Parathyroid adenoma (tissue), 2 donors: ENCODE results near the gene DAPK2.
A peak's percentile ranks its signal among the peaks of the same experiment; 100 is the strongest.

Source experiments
- H2AFZ ChIP-seq: fragments of 300-600 bp; sonication (generic); one replicate; pipeline ENCODE4 v1.7.0; 2017; ENCODE audit warnings: antibody characterized with exemption, mild to moderate bottlenecking
- H3K27ac ChIP-seq: fragments of 300-600 bp; sonication (generic); one replicate; pipeline ENCODE4 v1.7.0; 2017
- H3K27me3 ChIP-seq: fragments of 300-600 bp; sonication (generic); one replicate; pipeline ENCODE4 v1.7.0; 2017; ENCODE audit warnings: low read length; ENCODE audit not compliant: control insufficient read depth, insufficient read depth
- H3K36me3 ChIP-seq: fragments of 300-600 bp; sonication (generic); one replicate; pipeline ENCODE4 v1.7.0; 2017; ENCODE audit warnings: low read length; ENCODE audit not compliant: control insufficient read depth, insufficient read depth
- H3K4me1 ChIP-seq: fragments of 300-600 bp; sonication (generic); one replicate; pipeline ENCODE4 v1.7.0; 2017; ENCODE audit warnings: control low read depth
- H3K4me2 ChIP-seq: fragments of 300-600 bp; sonication (generic); one replicate; pipeline ENCODE4 v1.7.0; 2017; ENCODE audit warnings: low read length
- H3K4me3 ChIP-seq: fragments of 300-600 bp; sonication (generic); one replicate; pipeline ENCODE4 v1.7.0; 2017; ENCODE audit warnings: low read depth, low read length
- H3K79me2 ChIP-seq: fragments of 300-600 bp; sonication (generic); one replicate; pipeline ENCODE4 v1.7.0; 2017; ENCODE audit warnings: control low read depth
- H3K9ac ChIP-seq: fragments of 300-600 bp; sonication (generic); one replicate; pipeline ENCODE4 v1.7.0; 2017; ENCODE audit warnings: mild to moderate bottlenecking
- H3K9me3 ChIP-seq: fragments of 300-600 bp; sonication (generic); one replicate; pipeline ENCODE4 v1.7.0; 2017; ENCODE audit warnings: low read length; ENCODE audit not compliant: control insufficient read depth
- CTCF ChIP-seq: fragments of 300-600 bp; sonication (generic); IDR thresholded peaks from one replicate; pipeline ENCODE4 v1.7.0; 2017; ENCODE audit warnings: antibody characterized with exemption, mild to moderate bottlenecking
- donor health status: primary hyperparathyroidism.

Gene DAPK2

GRCh38 chr15:63891768-63892133 is 154.5 kb downstream of the DAPK2 start:
- H3K4me3 ChIP-seq, result no peak overlapping the region
- H3K27ac ChIP-seq, result no peak overlapping the region
- H3K79me2 ChIP-seq, result no peaks in the 10 kb centered on the region
- H3K4me2 ChIP-seq, result no peak overlapping the region
- H3K27me3 ChIP-seq, result no peaks in the 10 kb centered on the region
- H2AFZ ChIP-seq, result no peak overlapping the region
- H3K4me1 ChIP-seq, result peaks cover 6% of the 10 kb centered on the region
- no peak for TF ChIP-seq CTCF
- no peaks in the 10 kb centered on the region for H3K9me3 ChIP-seq
- no peak overlapping the region for H3K9ac ChIP-seq
- H3K36me3 ChIP-seq, result no peaks in the 10 kb centered on the region

GRCh38 chr15:63891079-63891767 is 155.1 kb downstream of the DAPK2 start:
- Histone ChIP-seq H3K9ac (no peak overlapping the region), H3K36me3 (no peaks in the 10 kb centered on the region), H3K4me2 (no peak overlapping the region), H2AFZ (no peak overlapping the region), H3K27me3 (no peaks in the 10 kb centered on the region), H3K4me3 (no peak overlapping the region), H3K9me3 (no peaks in the 10 kb centered on the region), H3K4me1 (peaks cover 2% of the 10 kb centered on the region), H3K79me2 (no peaks in the 10 kb centered on the region), H3K27ac (no peak overlapping the region)
- TF ChIP-seq CTCF, result peak; percentile 82

- no peak overlapping the region for H3K27ac ChIP-seq
- no peaks in the 10 kb centered on the region for H3K4me1 ChIP-seq
- no peak overlapping the region for H3K9ac ChIP-seq
Measured at GRCh38 chr15:63890617-63891016, 155.7 kb downstream of the DAPK2 start.

GRCh38 chr15:63889831-63890230 is 156.5 kb downstream of the DAPK2 start:
- no peaks in the 10 kb centered on the region for H3K4me1 ChIP-seq
- no peaks in the 10 kb centered on the region for H3K9me3 ChIP-seq
- H2AFZ ChIP-seq, result no peak overlapping the region
- no peak for TF ChIP-seq CTCF
- H3K27ac ChIP-seq, result no peak overlapping the region
- H3K4me3 ChIP-seq, result no peak overlapping the region
- no peak overlapping the region for H3K9ac ChIP-seq
- no peak overlapping the region for H3K4me2 ChIP-seq
- H3K79me2 ChIP-seq, result no peaks in the 10 kb centered on the region
- H3K36me3 ChIP-seq, result no peaks in the 10 kb centered on the region
- H3K27me3 ChIP-seq, result no peaks in the 10 kb centered on the region

More at GRCh38 chr15:63890617-63891016, 155.7 kb downstream of the DAPK2 start:
- H3K4me2 ChIP-seq, result no peak overlapping the region
- H3K36me3 ChIP-seq, result no peaks in the 10 kb centered on the region
- no peaks in the 10 kb centered on the region for H3K79me2 ChIP-seq
- no peak overlapping the region for H3K4me3 ChIP-seq
- no peak overlapping the region for H2AFZ ChIP-seq
- TF ChIP-seq CTCF, result no peak
- H3K27me3 ChIP-seq, result no peaks in the 10 kb centered on the region
- H3K9me3 ChIP-seq, result no peaks in the 10 kb centered on the region

GRCh38 chr15:63888823-63889222 is 157.5 kb downstream of the DAPK2 start:
- H3K27me3 ChIP-seq, result no peaks in the 10 kb centered on the region

More at GRCh38 chr15:63888823-63889222, 157.5 kb downstream of the DAPK2 start:
- Histone ChIP-seq H3K9ac (no peak overlapping the region), H3K4me1 (no peaks in the 10 kb centered on the region), H3K9me3 (no peaks in the 10 kb centered on the region), H3K27ac (no peak overlapping the region), H3K4me2 (no peak overlapping the region), H3K4me3 (no peak overlapping the region), H3K79me2 (no peaks in the 10 kb centered on the region), H3K36me3 (no peaks in the 10 kb centered on the region), H2AFZ (no peak overlapping the region)
- no peak for TF ChIP-seq CTCF
